ENCODE data around the gene NF2.

The NF2 gene

DNA sequence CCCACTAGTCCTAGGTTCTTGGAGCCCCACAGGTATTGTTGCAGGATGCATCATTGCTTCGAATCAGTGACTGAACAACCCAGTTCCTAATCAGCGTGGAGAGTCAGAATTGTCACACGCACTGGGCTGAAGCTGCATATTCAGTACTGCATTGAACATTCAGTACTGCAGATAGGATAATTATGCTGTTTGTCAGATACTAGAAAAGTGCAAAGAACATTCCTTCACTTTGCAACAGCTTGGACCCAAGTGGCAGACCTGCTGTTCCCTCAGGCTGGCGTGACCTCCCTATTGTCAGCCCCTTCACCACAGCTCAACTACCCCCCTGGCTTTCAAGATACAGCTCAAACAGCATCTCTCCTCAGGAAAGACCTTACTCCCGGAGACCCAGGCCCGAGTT lies 27.6 kb downstream of the NF2 start (continued):
- TF ChIP-seq ESRRG (CRISPR knock-in tag; IDR thresholded peaks at IDR 0.05) = no peak

DNA sequence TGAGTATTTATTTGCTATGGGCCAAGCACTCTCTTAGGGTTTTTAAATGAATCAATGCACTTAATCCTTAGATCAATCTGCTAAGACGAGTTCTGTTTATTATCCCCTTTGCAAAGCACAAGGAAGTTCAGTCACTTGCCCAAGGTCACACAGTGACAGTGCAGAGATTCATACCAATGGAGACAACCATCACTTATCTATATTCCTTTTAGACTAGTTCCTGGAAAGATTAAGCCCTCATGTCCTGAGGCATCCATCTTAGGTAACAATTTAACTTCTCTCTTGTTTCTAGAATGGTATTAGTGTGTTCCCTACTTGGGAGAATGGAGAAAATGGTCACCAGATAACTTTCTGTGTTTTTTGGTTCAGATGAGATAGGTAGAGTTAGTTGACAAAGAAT lies 28.3 kb downstream of the NF2 start:
- no peak for TF ChIP-seq POU6F1 (CRISPR knock-in tag; IDR thresholded peaks at IDR 0.05; ENCODE audit: borderline replicate concordance, low read depth)
- TF ChIP-seq ESRRG (CRISPR knock-in tag; IDR thresholded peaks at IDR 0.05) = no peak
- no peak for TF ChIP-seq TSHZ2 (CRISPR knock-in tag; IDR thresholded peaks at IDR 0.05)
- TF ChIP-seq TCF4 (CRISPR knock-in tag; IDR thresholded peaks at IDR 0.05; ENCODE audit: borderline replicate concordance) = no peak
- no peak for TF ChIP-seq ZNF8 (CRISPR knock-in tag; IDR thresholded peaks at IDR 0.05)
- no peak for TF ChIP-seq RARB (CRISPR knock-in tag; IDR thresholded peaks at IDR 0.05)
- no peak for TF ChIP-seq OSR1 (CRISPR knock-in tag; IDR thresholded peaks at IDR 0.05)
- TF ChIP-seq GLIS3 (CRISPR knock-in tag; IDR thresholded peaks at IDR 0.05) = no peak
- TF ChIP-seq, protein P1, sequence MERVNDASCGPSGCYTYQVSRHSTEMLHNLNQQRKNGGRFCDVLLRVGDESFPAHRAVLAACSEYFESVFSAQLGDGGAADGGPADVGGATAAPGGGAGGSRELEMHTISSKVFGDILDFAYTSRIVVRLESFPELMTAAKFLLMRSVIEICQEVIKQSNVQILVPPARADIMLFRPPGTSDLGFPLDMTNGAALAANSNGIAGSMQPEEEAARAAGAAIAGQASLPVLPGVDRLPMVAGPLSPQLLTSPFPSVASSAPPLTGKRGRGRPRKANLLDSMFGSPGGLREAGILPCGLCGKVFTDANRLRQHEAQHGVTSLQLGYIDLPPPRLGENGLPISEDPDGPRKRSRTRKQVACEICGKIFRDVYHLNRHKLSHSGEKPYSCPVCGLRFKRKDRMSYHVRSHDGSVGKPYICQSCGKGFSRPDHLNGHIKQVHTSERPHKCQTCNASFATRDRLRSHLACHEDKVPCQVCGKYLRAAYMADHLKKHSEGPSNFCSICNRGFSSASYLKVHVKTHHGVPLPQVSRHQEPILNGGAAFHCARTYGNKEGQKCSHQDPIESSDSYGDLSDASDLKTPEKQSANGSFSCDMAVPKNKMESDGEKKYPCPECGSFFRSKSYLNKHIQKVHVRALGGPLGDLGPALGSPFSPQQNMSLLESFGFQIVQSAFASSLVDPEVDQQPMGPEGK (CRISPR knock-in tag; IDR thresholded peaks at IDR 0.05; ENCODE audit: borderline replicate concordance) = no peak
- TF ChIP-seq BACH2 (CRISPR knock-in tag; IDR thresholded peaks at IDR 0.05; ENCODE audit: borderline replicate concordance) = no peak
- no peak for ATAC-seq

GRCh38 chr22:29632672-29633071 lies 29.2 kb downstream of the NF2 start:
- no peak for TF ChIP-seq CREB5 (CRISPR knock-in tag; IDR thresholded peaks at IDR 0.05; ENCODE audit: low read depth)
- no peak for ATAC-seq

- no peak for ATAC-seq
- TF ChIP-seq CREB5 (CRISPR knock-in tag; IDR thresholded peaks at IDR 0.05; ENCODE audit: low read depth) (no peak), TCF4 (CRISPR knock-in tag; IDR thresholded peaks at IDR 0.05; ENCODE audit: borderline replicate concordance) (no peak)
Measured at GRCh38 chr22:29633514-29634312, 30.3 kb downstream of the NF2 start.

GRCh38 chr22:29634847-29635246 lies 31.4 kb downstream of the NF2 start:
- TF ChIP-seq POU6F1 (CRISPR knock-in tag; IDR thresholded peaks at IDR 0.05; ENCODE audit: borderline replicate concordance, low read depth) (no peak), PPARA (CRISPR knock-in tag; IDR thresholded peaks at IDR 0.05; ENCODE audit: borderline replicate concordance) (no peak), BACH2 (CRISPR knock-in tag; IDR thresholded peaks at IDR 0.05; ENCODE audit: borderline replicate concordance) (no peak), TSHZ2 (CRISPR knock-in tag; IDR thresholded peaks at IDR 0.05) (no peak), CREB5 (CRISPR knock-in tag; IDR thresholded peaks at IDR 0.05; ENCODE audit: low read depth) (no peak), ARNTL (CRISPR knock-in tag; IDR thresholded peaks at IDR 0.05; ENCODE audit: borderline replicate concordance, low read depth) (no peak), RARB (CRISPR knock-in tag; IDR thresholded peaks at IDR 0.05) (no peak)
- no peak for ATAC-seq

Data from SK-N-SH treated with all-trans-retinoic acid at 6 μM for 48 hours (cell line).